T-helper 1 cell (primary cell): ENCODE results near the gene PLA2G4A.

Experiments used
- DNase-seq, 5 donors: peaks; one replicate each; pipeline ENCODE4 v3.0.0-alpha.2; 2012 to 2020

PLA2G4A gene

DNA sequence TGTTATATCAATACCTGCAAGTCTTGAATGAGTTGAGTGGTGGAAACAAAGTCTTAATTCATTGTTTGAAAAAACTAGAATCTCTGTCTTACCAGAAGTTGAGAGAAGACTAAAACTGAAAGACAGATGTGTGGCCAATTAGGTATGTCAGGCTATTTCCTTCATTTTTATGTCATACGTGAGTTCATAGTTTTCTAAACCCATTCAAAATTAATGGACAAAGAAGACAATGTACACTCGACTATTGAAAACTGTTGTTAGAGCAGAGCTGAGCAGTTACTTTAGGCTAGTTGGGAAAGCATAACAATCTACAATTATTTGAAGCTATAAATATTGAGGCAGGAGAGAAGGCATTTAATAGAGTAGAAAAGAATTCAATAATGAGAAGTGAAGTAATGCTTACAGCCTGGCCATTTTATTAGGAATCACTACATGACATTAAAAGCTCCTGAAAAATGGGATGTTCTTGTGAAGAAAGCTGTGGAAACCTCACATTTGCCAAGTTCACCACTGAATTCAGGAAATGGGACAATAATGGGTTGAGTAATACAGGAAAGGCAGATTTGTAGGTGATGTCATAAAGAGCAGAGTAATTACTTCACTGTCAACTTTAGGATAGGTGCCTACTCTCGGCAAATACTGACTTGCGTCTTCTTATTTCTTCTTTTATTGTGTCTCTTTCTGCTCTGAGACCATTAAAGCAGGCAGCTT is 204.4 kb downstream of the PLA2G4A start:
- no peak for DNase-seq

DNA sequence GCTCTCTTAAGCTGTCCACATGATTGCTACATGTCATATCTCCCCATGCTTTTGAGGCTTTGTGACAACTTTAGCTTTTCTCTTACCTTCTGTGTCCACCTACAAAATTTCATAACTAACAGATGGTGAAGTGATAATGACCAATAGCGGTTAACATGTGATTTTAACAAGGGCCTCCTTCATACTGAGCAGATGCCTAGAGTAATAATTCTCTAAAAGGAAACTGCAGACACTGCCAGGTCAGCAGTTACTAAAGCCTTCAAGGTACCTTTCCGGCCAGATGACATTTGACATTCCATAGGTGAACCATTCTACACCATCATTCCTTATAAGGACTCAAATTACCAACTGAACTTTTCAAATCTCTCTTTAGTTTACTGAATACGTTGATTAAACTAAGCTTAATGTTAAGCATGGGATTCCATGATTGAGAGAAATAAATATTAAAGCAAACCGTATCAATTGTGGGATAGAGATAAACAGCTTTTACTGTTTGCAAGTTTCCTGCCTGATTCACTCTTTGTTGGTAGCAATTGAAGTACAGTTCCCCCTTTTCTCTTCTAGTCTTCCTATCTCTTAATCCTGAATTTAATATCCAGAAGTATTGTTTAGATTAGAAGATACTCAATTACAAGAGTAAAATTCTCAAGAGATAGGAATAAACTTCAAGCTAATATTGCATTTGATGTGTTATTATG is 205.1 kb downstream of the PLA2G4A start:
- no peak for DNase-seq

DNA sequence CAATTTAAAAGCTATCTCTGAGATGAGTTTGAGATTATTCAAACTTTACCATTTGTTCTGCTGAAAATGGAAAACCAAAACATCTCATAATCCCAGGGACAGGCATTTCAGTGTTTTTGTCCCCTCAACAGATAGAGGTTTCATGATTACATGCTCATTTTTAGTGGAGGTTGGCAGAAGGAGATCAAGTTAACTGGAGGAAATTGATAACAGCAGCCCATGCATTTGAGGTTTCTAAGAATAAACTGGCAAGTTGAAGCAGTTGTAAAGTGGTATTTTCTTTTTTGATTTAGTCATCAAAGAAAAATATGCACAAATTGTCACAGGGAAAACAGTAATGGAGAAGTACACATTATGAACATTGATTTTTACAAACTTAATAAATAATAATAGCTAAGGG is 205.8 kb downstream of the PLA2G4A start:
- no peak for DNase-seq

DNA sequence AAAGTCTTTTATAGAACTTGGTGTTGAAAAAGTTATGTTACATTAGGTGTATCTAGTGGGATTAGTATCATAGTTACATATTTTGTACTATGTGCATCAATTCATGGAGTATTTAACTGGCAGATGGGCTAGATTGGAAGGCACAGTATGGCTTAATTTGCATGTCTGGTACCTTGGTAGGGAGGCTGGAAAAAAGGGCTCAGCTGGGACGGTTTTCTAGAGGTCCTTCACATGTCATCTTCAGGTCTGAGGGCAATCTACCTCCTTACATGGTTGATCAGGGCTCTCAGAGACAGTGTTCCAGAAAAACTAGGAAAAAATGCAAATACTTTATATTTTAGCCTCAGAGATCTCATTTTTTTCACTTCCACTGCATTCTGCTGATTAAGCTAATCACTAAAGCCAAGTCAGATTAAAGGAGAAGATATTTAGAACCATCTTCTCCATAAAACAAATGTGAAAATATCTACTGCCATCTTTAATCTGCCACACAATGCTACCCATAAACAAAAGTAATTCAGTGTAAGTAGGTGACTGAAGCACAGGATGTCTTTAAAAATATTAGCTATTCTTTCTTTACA is 209.3 kb downstream of the PLA2G4A start:
- DNase-seq = no peak
